GM18858 (cell line): Measurements from ENCODE around the gene GPRC5B.

ENCODE experiments used
- ATAC-seq: cut with Tn5 transposase; IDR thresholded peaks from one replicate; pipeline ENCODE4 v1.9.1; 2021; ENCODE audit not compliant: unreplicated experiment

The GPRC5B gene, protein sequence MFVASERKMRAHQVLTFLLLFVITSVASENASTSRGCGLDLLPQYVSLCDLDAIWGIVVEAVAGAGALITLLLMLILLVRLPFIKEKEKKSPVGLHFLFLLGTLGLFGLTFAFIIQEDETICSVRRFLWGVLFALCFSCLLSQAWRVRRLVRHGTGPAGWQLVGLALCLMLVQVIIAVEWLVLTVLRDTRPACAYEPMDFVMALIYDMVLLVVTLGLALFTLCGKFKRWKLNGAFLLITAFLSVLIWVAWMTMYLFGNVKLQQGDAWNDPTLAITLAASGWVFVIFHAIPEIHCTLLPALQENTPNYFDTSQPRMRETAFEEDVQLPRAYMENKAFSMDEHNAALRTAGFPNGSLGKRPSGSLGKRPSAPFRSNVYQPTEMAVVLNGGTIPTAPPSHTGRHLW

DNA sequence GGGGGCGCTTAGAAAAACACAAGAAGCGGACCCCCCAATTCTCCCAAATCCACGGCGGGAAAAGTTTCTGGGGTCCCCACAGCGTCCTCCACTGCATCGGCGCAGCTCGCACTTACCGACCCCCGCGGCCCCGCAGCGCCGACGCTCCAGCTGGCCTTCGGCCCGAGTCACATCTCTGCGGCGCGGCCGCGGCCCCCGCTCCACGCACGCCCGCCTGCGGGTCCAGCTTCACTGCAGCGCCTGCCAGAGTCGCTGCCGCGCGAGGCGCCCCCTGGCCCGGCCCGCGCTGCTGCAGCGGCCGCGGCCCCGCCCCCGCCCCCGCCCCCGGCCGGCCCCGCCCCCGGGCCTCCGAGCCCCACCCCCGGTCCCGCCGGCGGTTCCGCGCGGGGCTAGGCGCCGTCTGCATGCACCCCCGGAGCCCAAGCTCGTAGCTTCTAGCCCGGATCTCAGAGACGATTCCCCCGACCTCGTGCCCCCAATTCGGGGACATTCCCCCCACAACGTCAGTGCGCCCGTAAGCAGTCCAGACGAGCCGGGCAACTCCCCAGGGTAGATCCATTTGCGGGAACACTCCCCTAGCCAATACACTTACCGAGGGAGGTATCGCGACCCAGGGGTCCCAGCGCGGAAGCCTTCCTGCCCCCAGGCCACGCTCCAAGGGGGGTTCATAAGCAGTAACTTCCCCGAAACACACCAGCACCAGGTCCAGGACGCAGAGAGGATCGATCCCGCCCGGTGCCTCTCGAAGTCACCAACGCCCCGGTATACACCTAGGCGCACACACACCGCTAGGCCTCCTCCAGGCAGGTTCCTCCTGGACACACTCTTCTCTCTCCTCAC lies at the start of gene GPRC5B:
Gene GPRC5B, minus strand, starts transcription at position 238 of the 840 bp plus-strand sequence. CDS start 12,003 bp downstream, outside the sequence.
- ATAC-seq, result no peak

DNA sequence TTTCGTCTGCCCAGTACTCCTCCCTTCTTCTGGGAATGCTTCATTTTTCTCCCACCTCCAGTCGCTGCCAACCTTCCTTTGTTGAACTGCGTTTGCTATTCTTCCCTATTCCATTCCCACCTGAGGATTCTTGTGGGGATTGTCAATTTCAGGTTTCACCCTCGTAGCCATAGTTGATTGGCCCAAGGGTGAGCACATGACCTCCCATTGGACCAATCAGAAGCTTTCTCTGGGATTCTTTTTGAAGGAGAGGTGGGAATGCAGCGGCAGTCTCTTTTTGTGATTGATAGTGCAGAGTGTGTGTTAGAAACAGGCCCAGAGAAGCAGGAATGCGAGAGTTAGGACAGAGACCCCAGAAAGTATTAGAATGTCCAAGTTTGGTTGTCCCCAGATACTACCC lies 49.1 kb upstream of the GPRC5B start:
- ATAC-seq, result no peak

DNA sequence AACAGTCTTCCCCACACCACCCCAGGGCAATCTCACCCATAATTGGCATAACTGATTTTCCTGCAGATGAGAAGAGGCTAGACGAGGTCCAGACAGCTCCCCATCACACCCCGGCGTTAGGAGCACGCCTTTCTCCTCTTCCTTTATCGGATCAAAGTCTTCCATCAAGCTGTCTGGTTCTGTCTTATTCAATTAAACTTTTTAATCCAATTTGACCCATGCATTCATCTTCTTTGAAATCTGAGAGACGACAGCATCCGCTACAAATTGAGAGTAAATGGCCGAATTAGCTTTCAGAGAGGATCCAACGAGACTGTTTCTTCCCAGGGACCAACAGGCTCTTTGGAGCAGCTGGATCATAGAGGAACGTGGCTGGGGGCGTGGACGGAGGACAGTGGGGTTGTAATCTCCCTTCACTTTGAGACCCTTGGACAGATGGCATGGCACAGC lies 44.4 kb upstream of the GPRC5B start:
- ATAC-seq, result no peak

DNA sequence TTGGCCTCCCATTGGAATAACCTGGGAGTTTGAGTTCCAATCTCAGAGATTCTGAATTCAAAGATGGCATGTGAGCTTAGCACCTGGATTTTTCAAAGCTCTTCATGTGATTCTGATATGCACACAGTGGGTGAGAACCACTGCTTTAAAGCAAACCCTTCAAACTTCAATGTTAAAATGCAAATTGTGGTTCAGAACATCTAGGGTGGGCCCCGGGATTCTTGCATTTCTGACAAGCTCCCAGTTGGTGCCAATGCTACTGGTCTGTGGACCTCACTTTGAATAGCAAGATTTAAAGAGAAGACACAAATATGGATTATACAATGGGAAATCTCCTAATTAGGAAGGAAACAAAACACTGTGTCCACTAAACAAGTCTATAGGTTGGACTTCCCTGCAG lies 43.8 kb upstream of the GPRC5B start:
- no peak for ATAC-seq

DNA sequence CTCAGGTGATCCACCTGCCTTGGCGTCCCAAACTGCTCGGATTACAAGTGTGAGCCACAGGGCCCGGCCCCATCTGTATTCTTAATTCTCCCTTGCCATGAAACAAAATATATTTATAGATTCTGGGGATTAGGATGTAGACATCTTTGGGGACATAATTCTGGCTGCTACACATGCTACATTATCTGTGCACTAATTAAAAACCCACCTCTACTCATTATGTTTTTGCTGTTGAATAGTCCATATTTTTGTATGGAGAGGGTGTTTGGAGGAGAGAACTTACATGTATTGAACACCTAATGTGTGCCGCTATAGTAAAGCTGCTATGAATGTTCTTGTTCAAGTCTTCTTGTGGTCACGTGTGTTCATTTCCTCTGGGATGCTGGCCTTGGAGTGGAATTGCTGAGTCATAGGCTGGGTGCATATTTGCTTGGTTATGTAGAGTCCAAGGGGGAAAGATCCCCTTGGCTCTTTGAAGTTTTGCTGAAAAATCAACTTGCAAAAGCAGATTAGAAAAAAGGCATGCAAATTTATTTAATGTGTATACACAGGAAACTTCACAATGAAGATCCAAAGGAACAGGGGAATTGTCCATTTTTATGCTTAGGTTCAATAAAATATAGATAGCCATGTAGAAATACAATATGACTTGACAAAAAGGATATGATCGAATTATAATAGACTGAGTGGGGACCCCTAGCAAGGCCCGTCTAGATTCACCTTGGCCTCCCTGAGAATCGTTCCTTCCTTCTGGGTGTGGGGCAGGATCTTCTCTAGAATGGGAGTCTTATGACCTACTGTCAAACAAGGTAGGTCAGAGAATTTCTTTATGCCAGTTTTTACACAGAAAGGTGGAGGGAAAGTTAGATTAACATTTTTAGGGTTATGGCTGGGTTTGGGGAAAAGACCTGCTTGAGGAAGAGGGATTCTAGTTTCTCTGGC lies 42.1 kb upstream of the GPRC5B start:
- no peak for ATAC-seq

DNA sequence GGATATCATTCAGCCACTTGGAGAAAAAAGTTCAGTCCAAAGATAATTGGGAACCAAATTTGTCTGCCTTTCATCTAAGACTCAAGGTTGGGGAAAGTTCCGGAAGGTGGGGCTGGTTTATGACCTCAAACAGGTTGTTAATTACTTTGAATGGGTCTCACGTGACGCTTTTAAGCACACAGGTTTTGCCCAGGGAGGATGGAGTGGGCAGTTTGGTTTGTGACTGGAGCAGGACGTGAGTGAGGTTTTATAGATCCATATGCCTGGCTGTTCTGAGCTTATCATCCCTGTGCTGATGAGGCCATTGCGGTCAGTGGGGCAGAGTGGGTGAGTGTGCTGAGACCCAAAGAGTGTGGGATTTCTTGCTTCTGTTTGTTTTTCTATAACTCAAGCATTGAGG lies 38.7 kb upstream of the GPRC5B start:
- no peak for ATAC-seq

DNA sequence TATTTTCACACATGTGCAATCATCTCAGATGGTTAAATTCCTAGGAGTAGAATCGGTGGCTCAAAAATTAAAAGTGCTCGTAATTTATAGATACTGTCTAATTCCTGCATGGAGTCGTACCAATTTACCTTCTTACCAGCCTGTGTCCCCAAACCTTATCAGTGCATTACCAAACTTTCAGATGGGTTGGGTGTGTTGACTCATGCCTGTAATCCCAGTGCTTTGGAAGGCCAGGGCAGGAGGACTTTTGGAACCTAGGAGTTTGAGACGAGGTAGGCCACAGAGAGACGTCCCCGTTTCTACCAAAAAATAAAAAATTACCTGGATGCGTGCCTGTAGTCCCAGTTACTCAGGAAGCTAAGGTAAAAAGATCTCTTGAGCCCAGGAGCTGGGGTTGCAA lies 34.5 kb upstream of the GPRC5B start:
- no peak for ATAC-seq

DNA sequence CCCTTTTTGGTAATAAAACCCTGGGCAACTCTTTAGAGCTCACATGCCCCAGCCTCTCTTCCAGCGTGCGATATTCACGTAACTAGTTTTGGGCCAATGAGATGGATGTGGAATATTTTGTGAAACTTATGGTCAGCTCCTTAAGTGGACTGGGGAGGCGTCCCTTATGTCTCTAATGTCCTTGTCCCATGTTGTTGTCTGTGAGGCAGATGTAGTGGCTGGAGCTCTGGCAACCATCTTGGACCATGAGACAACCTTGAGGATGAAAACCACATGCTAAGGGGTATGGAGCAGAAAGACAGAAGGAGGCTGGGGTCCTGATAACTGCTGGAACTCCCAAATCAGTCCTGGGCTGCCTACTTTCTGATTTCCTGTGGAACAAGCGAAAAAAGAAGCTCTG lies 31.4 kb upstream of the GPRC5B start:
- no peak for ATAC-seq

DNA sequence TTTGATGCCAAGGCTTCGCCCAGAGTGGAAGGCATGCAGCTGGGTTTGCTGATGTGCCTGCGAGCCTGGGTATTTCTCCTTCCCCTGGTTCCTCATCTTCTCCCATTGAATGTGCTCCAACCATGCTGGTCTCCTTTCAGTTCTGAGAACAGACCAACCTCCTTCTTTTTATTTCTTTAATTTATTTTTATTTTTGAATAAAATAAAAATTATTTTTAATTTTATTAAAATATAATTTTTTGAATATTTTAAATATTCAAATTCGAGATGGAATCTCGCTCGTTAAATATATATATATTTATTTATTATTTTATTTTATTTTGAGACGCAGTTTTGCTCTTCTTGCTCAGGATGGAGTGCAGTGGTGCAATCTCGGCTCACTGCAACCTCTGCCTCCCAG lies 30.2 kb upstream of the GPRC5B start:
- no peak for ATAC-seq

DNA sequence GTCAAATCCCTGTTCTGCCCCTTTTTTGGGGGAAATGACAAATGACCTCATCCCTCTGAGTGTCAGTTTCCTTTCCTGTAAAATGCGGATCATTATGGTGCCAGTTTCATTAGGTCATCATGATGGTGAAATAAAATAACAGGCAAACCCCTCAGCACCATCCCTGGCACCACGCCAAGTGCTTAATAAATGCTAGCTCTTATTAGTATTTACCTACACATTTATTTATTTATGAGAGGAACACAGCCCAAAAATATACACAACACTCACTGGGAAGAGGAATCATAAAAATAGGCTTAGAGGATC lies 28.6 kb upstream of the GPRC5B start:
- ATAC-seq, result no peak

DNA sequence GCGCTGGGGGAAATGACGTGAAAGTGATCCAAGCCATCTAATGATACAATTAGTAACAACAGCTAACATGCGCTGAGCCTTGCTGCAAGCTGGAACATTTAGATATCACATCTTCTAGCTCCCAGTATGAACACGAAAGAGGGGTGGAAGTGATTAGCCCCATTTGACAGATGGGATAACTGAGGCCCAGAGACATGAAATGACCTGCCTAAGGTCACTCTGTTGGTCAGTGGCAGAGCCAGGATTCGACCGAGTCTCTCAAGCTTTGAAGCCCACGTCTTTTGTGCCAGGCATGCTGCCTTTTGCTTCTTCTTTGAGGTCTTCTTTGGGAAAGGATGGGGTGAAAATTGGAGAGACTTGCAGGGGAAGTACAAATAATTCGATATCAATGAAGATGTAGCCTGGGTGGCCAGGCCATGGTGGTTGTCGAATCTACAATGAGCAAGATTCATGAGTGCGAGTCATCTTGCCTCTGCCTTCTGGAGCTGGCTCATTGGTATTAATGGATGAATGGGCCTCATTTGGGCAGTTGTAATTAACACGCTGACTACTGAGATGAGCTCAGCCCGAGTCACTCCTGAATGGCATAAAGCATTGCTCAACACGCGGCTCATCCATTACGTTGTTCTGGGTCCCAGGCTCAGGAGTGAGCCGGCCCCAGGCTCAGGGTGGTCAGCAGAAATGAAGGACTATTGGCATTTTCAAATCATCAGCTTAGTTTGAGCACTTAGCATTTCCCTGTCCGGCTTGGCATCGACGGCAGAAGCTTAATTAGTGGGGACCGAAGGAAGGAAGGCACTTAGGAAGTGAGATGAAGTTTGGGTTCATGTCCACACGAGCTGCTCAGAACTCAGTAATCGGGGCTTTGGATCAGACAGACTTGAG lies 28.0 kb upstream of the GPRC5B start:
- no peak for ATAC-seq

DNA sequence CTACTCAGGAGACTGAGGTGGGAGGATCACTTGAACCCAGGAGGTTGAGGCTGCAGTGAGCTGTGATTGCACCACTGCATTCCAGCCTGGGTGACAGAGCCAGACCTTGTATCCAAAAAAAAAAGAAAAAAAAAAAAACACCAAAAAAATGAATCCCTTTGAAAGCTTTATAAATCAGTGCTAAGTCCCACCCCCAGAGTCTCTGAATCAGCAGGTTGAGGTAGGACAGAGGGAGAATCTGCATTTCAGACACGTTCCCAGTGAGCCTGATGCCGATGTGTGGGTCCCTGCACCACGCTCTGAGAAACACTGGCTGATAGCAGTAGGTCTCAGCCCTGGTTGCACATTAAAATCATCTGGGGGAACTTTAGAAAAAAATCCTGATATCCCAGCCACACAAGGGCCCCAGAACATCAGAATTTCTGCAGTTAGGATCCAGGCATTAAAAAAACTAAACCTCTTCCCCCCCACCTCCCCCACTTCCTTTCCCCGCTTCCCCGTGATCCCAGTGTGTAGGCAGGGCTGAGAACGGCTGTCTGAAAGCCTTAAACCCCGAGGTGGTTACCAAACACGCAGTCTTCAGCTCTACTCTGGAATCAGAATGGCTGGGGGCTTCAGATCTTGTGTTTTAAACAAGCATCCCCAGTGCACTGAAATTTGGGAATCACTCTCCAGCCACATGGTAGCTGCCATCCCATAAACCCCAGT lies 27.3 kb upstream of the GPRC5B start:
- ATAC-seq, result no peak

DNA sequence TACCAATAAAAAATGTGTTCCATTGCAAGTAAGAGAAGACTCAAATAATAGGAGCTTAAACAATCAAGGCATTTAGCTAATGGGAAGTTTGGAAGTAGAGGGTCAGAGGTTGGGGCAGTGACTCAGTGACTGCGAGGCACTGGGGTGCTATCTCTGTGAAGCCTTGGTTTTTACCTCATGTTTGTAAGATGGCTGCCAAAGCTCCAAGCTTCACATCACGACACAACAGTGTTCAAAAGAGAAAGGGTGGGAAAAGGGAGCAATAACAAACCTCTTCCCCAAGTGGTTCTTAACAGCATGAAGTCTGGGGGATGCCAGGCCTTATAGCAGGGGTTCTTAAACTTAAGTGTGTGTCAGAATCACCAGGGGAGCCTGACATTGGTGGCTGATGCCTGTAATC lies 26.6 kb upstream of the GPRC5B start:
- no peak for ATAC-seq

DNA sequence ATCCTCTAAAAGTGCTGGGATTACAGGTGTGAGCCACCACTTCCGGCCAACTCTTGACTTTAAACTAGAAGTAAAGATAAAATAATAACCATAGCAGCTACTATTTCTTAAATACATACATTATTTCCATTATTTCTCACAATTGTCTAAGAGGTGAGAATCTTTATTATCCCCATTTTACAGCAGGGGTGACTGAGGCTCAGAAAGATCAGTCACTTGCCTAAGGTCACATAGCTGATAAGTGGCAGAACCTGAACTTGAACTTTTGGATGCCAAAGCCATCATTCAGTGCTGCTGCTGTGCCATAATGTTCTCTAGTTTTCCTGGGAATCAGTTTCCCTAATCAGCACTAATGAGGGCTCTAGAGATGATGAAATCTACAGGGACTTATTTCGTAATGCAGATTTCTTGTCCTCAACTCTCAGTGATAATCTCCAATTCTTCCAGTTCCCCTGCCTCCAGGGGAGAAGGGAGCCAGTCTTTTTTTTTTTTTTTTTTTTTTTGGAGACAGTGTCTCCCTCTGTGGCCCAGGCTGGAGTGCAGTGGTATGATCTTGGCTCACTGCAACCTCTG lies 25.2 kb upstream of the GPRC5B start:
- ATAC-seq, result no peak

DNA sequence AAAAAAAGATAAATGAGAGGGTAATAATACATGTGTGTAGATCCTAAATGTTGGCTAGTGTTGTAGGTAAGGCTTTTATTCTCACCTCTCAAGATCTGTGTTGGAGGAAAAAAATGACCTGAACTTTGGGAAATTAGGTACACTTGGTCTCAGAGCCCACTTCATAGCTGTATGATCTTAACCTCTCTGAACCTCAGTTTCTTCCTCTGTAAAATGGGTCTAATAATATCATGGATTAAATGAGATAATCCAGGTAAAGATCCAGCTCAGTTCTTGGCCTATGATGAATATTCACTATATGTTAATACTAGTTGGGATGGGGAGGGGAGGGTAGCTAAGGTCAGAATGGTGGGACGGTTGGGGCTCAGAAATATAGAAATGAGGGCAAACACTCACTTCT lies 24.3 kb upstream of the GPRC5B start:
- ATAC-seq, result no peak

DNA sequence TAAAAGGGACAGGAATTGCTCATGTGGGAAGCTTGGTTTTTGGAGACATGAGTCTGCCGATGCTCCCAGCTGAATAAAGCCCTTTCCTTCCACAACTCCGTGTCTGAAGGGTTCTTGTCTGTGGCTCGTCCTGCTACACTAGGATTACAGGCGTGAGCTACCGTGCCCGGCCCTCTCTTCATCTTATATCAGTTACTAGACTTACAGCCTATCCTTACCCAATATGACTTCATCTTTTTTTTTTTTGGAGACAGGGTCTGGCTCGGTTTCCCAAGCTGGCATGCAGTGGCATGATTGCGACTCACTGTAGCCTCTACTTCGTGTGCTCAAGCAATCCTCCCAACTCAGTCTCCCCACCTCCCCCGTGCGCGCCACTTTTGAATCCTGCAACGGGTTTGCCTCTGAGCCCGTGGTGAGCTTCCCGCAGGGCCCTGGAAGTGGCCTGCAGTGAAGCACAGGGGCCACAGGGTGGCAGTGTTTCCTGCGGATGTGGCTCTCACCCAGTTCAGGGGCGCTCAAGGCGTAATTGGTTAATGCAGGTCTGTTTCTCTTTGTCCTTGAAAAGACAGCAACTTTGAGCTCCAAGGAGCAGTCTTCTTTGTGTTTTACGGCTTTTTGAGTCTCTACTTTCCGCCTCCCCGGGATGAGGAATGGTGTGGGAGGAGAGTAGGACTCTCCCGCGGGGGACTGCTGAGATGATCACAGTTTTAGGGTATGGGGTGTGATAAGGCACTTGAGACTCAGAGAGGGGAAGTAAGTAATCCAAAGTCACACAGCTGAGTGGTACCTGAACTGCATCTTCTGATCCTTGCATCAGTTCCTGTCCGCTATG lies 22.7 kb upstream of the GPRC5B start:
- ATAC-seq, result no peak

DNA sequence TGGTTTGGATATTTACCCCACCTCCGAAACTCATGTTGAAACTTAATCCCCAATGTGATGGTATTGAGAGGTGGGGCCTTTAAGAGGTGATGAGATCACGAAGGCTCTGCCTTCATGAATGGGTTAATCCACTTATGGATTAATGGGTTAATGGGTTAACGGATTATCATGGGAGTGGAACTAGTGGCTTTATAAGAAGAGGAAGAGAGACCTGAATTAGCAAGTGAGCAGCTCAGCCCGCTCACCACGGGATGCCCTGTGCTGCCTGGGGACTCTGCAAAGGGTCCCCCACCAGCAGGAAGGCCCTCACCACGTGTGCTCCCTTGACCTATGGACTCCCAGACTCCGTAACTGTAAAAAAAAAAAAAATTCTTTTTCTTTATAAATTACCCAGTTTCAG lies 16.5 kb upstream of the GPRC5B start:
- ATAC-seq, result no peak

DNA sequence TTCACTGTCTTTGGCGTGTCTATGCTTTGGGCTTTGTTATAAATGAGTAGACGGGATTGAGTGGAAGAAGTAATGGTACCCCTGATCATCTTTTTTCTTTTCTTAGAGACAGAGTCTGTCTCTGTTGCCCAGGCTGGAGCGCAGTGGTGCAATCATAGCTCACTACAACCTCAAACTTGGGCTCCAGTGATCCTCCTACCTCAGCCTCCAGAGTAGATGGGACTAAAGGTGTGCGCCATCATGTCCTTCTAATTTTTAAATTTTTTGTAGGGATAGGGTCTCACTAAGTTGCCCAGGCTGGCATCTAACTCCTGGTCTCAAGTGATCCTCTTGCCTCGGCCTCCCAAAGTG lies 14.9 kb upstream of the GPRC5B start:
- ATAC-seq, result no peak
